HL-60/S4 treated with phorbol 12-myristate 13-acetate at 8.2 ng/mL for 4 days and 3 days (cell line): Measurements from ENCODE around the gene RND1.
"Not testable (repeated sequence)": the region's sequence is repeated elsewhere in the genome, so short reads cannot be mapped to it uniquely, and the experiment has no call there.

Source experiments
- in situ Hi-C: fragments of 300-500 bp; cut with MboI; formaldehyde crosslinking; loops from 2 replicates; pipeline ENCODE4 v1.15.0; 2022; ENCODE audit warnings: low sequenced_read_pairs

RND1 gene

GRCh38 chr12:48865281-48866051 lies at the start of gene RND1:
RND1 (minus strand) TSS chr12:48865870; CDS start chr12:48865767, 103 bp downstream.
- in situ Hi-C loops: no loop called here

- in situ Hi-C loops: no loop called here
These were observed 44.5 kb upstream of the RND1 start for GRCh38 chr12:48910196-48910595.

GRCh38 chr12:48909698-48910097 lies 44.0 kb upstream of the RND1 start:
- in situ Hi-C loops: not testable (repeated sequence)

- in situ Hi-C loops: no loop called here
These were observed 41.6 kb upstream of the RND1 start for GRCh38 chr12:48907245-48907644.

GRCh38 chr12:48903982-48904411 lies 38.3 kb upstream of the RND1 start:
- in situ Hi-C loops: no loop called here

GRCh38 chr12:48903363-48903981 lies 37.8 kb upstream of the RND1 start:
- in situ Hi-C loops: no loop called here

GRCh38 chr12:48901278-48901677 lies 35.6 kb upstream of the RND1 start:
- in situ Hi-C loops: no loop called here

GRCh38 chr12:48899651-48900050 lies 34.0 kb upstream of the RND1 start:
- in situ Hi-C loops: no loop called here

GRCh38 chr12:48894271-48894670 lies 28.6 kb upstream of the RND1 start:
- in situ Hi-C loops: no loop called here

- in situ Hi-C loops: no loop called here
These were observed 25.2 kb upstream of the RND1 start for GRCh38 chr12:48890657-48891418.

GRCh38 chr12:48889679-48890078 lies 24.0 kb upstream of the RND1 start:
- in situ Hi-C loops: no loop called here

GRCh38 chr12:48883305-48884161 lies 17.9 kb upstream of the RND1 start:
- in situ Hi-C loops: no loop called here

- in situ Hi-C loops: no loop called here
These were observed 17.3 kb upstream of the RND1 start for GRCh38 chr12:48882972-48883304.

- in situ Hi-C loops: no loop called here
These were observed 16.6 kb upstream of the RND1 start for GRCh38 chr12:48882315-48882687.

GRCh38 chr12:48881686-48882314 lies 16.1 kb upstream of the RND1 start:
- in situ Hi-C loops: no loop called here

- in situ Hi-C loops: no loop called here
These were observed 15.0 kb upstream of the RND1 start for GRCh38 chr12:48880647-48881046.

GRCh38 chr12:48878548-48878947 lies 12.9 kb upstream of the RND1 start:
- in situ Hi-C loops: no loop called here

- in situ Hi-C loops: no loop called here
These were observed 10.4 kb upstream of the RND1 start for GRCh38 chr12:48875944-48876515.

GRCh38 chr12:48873534-48873933 lies 7.9 kb upstream of the RND1 start:
- in situ Hi-C loops: not testable (repeated sequence)

- in situ Hi-C loops: no loop called here
These were observed 7.4 kb upstream of the RND1 start for GRCh38 chr12:48873096-48873495.
